Liver (tissue), 9 donors: ENCODE measurements around the gene UBC. TPM values are rescaled to one million over a fixed set of nuclear protein-coding genes. Genes with fewer than 3 reads are reported as not detected.

ENCODE experiments used
- DNase-seq: peaks from one replicate; pipeline ENCODE4 v3.0.0-alpha.2; 2017; ENCODE audit warnings: low spot score
- H3K27ac ChIP-seq, 2 donors: one replicate each; pipeline ENCODE4 v1.7.0; 2013; ENCODE audit warnings: inconsistent platforms in 2 of 2, low read length in 2 of 2, control low read depth in 1 of 2, low read depth in 1 of 2, mild to moderate bottlenecking in 1 of 2
- H3K27me3 ChIP-seq, 4 donors: one replicate each; pipeline versions ENCODE4 v1.6.1 to v1.7.0; 2013; ENCODE audit warnings: low read length in 3 of 4, inconsistent platforms in 1 of 4, mild to moderate bottlenecking in 1 of 4, moderate library complexity in 1 of 4; ENCODE audit not compliant: control insufficient read depth in 4 of 4, insufficient read depth in 4 of 4
- H3K36me3 ChIP-seq, 4 donors: one replicate each; pipeline versions ENCODE4 v1.6.1 to v1.7.0; 2013; ENCODE audit warnings: low read length in 3 of 4, mild to moderate bottlenecking in 3 of 4, low read depth in 1 of 4, moderate library complexity in 1 of 4; ENCODE audit not compliant: control insufficient read depth in 4 of 4, insufficient read depth in 3 of 4
- H3K4me1 ChIP-seq, 4 donors: one replicate each; pipeline versions ENCODE4 v1.6.1 to v1.7.0; 2013; ENCODE audit warnings: low read length in 3 of 4, mild to moderate bottlenecking in 3 of 4, moderate library complexity in 1 of 4; ENCODE audit not compliant: control insufficient read depth in 4 of 4, insufficient read depth in 4 of 4
- H3K4me3 ChIP-seq, 3 donors: one replicate each; pipeline versions ENCODE4 v1.6.1 to v1.7.0; 2013; ENCODE audit warnings: low read length in 3 of 3, control low read depth in 1 of 3, low read depth in 1 of 3, mild to moderate bottlenecking in 1 of 3
- H3K9ac ChIP-seq, 2 donors: one replicate each; pipeline ENCODE4 v1.7.0; 2013; ENCODE audit warnings: low read length in 2 of 2, mild to moderate bottlenecking in 2 of 2, moderate library complexity in 2 of 2, control low read depth in 1 of 2, low read depth in 1 of 2
- H3K9me3 ChIP-seq, 4 donors: one replicate each; pipeline versions ENCODE4 v1.6.1 to v1.7.0; 2013; ENCODE audit warnings: low read length in 3 of 4; ENCODE audit not compliant: control insufficient read depth in 4 of 4
- CTCF ChIP-seq: fragments of 150-350 bp; IDR thresholded peaks from 2 replicates; pipeline ENCODE4 v1.5.1; 2017; ENCODE audit warnings: improper control_type of control experiment, low read depth, low read length; ENCODE audit not compliant: missing input control
- EGR1 ChIP-seq, 2 donors: IDR thresholded peaks; 2 replicates each; pipeline ENCODE4 v1.6.1; 2016 to 2018; ENCODE audit warnings: antibody characterized with exemption in 2 of 2, low read depth in 2 of 2
- FOXA1 ChIP-seq: IDR thresholded peaks from 2 replicates; pipeline ENCODE4 v1.6.1; 2016; ENCODE audit warnings: antibody characterized with exemption
- FOXA2 ChIP-seq: IDR thresholded peaks from 2 replicates; pipeline ENCODE4 v1.6.1; 2016; ENCODE audit warnings: antibody characterized with exemption
- GABPA ChIP-seq, 2 donors: IDR thresholded peaks in 1 of 2; conservative IDR thresholded peaks in 1 of 2; 2 replicates each; pipeline ENCODE4 v1.6.1; 2016; ENCODE audit warnings: antibody characterized with exemption in 2 of 2, mild to moderate bottlenecking in 1 of 2, moderate library complexity in 1 of 2
- HNF4A ChIP-seq, 2 donors: conservative IDR thresholded peaks; 2 replicates each; pipeline ENCODE4 v1.6.1; 2016; ENCODE audit warnings: antibody characterized with exemption in 2 of 2, mild to moderate bottlenecking in 2 of 2
- HNF4G ChIP-seq: IDR thresholded peaks from 2 replicates; pipeline ENCODE4 v1.6.1; 2016; ENCODE audit warnings: antibody characterized with exemption
- JUND ChIP-seq, 2 donors: IDR thresholded peaks; 2 replicates each; pipeline ENCODE4 v1.6.1; 2016; ENCODE audit warnings: antibody characterized with exemption in 2 of 2
- NR2F2 ChIP-seq: IDR thresholded peaks from 2 replicates; pipeline ENCODE4 v1.6.1; 2016; ENCODE audit warnings: antibody characterized with exemption
- REST ChIP-seq: IDR thresholded peaks from 2 replicates; pipeline ENCODE4 v1.6.1; 2016; ENCODE audit warnings: antibody characterized with exemption, mild to moderate bottlenecking
- RXRA ChIP-seq, 2 donors: IDR thresholded peaks; 2 replicates each; pipeline ENCODE4 v1.6.1; 2017 to 2018; ENCODE audit warnings: antibody characterized with exemption in 2 of 2, mild to moderate bottlenecking in 1 of 2
- SP1 ChIP-seq: IDR thresholded peaks from 2 replicates; pipeline ENCODE4 v1.6.1; 2018; ENCODE audit warnings: antibody characterized with exemption, mild to moderate bottlenecking
- TAF1 ChIP-seq: conservative IDR thresholded peaks from 2 replicates; pipeline ENCODE4 v1.6.1; 2016; ENCODE audit warnings: antibody characterized with exemption, mild to moderate bottlenecking
- YY1 ChIP-seq: IDR thresholded peaks from 2 replicates; pipeline ENCODE4 v1.6.1; 2016; ENCODE audit warnings: antibody characterized with exemption, mild to moderate bottlenecking
- WGBS: extraction: QIAGEN DNeasy Blood & Tissue Kit; methylation state at CpG from one replicate; pipeline ENCODE4 v1.1.7; 2013; 5-methylcytosine and 5-hydroxymethylcytosine counted together
- polyA plus RNA-seq, 2 donors: library from polyadenylated mRNA; stranded (reverse) in 1 of 2; unstranded in 1 of 2; fragments of 200-250 nt in 1 of 2; fragments of >200 nt in 1 of 2; fragmentation: Nextera tagmentation in 1 of 2; extraction: Ambion mirVana in 1 of 2; gene quantifications; one replicate each; pipeline versions ENCODE4 v1.2.1 to v1.2.3, GENCODE V29; 2013 to 2015
- total RNA-seq, 2 donors: library from RNA; depleted of rRNA; stranded (reverse); fragments of >200 nt; gene quantifications; one replicate each; pipeline ENCODE4 v1.2.3, GENCODE V29; 2014
- TF ChIP-seq, protein P1 (sequence below): IDR thresholded peaks from 2 replicates; pipeline ENCODE4 v1.6.1; 2016; ENCODE audit warnings: antibody characterized with exemption
- TF ChIP-seq, protein P2 (sequence below): IDR thresholded peaks from 2 replicates; pipeline ENCODE4 v1.6.1; 2016; ENCODE audit warnings: antibody characterized with exemption
- TF ChIP-seq, protein P3 (sequence below): IDR thresholded peaks from 2 replicates; pipeline ENCODE4 v1.6.1; 2016; ENCODE audit warnings: antibody characterized with exemption
- donor health status: healthy.
- donor health status: healthy.
- donor health status: healthy.
- donor health status: healthy.
- donor health status: healthy.

The UBC gene
- total and polyA plus RNA-seq, 4 donors: 385 to 624 (median 468) TPM

DNA sequence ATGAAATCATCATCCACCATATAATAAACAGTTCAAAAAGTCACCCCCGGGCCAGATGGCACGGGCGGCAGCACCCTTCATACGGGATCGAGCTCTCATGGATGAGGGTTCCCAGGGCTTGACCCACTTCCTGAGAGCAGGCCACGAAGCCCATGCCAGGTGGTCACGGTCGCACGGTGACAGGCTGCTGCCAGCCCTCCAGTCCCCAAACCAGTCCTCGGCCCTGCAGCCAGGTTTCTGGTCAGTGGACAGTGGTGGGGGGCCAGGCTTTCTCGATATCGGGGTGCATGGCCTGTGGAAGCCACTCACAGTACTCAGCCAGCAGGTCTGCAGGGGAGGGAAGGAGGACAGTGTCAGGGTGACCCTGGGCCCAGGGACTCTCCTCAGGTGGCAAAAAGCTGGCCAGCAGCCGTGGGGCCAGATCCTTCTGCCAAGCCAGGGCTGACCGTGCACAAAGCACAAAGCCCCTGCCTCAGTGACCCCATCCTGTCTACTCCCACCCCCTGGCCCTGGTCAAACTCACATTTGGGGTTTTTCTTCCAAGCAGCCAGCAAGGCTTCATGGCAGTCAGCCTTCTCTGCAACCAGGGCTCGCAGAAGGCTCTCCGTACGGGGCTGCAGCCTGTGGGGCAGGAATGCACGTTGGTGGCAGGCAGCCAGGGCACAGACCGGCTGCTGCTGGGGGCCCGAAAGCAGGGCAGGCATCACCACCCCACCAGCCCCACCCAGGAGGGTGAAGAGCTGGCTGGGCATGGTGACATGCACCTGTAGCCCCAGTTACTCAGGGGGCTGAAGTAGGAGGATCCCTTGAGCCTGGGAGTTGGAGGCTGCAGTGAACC, 33.3 kb upstream of the UBC start:
- peaks cover 0 to 6% (median 2%) of the 10 kb centered on the region in 4 donors for H3K4me1 ChIP-seq
- no peak overlapping the region for H3K4me3 ChIP-seq
- peaks cover 4 to 35% (median 8%) of the 10 kb centered on the region in 4 donors for H3K36me3 ChIP-seq
- WGBS: 97% methylated on average over 20 of the region's 20 CpGs
- no peaks in the 10 kb centered on the region for H3K27me3 ChIP-seq
- no peak for TF ChIP-seq SP1
- TF ChIP-seq FOXA2: no peak
- TF ChIP-seq GABPA (IDR thresholded peaks at IDR 0.05 in 1 of 2, conservative IDR thresholded peaks at IDR 0.05 in 1 of 2): no peak
- TF ChIP-seq NR2F2: no peak
- TF ChIP-seq, protein P1, sequence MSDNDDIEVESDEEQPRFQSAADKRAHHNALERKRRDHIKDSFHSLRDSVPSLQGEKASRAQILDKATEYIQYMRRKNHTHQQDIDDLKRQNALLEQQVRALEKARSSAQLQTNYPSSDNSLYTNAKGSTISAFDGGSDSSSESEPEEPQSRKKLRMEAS: no peak
- TF ChIP-seq RXRA (IDR thresholded peaks at IDR 0.05): no peak
- no peak for TF ChIP-seq FOXA1
- no peak for TF ChIP-seq REST
- no peak for TF ChIP-seq TAF1
- no peak overlapping the region for H3K27ac ChIP-seq
- H3K9me3 ChIP-seq: no peaks in the 10 kb centered on the region
- H3K9ac ChIP-seq: no peak overlapping the region
- no peak for DNase-seq

DNA sequence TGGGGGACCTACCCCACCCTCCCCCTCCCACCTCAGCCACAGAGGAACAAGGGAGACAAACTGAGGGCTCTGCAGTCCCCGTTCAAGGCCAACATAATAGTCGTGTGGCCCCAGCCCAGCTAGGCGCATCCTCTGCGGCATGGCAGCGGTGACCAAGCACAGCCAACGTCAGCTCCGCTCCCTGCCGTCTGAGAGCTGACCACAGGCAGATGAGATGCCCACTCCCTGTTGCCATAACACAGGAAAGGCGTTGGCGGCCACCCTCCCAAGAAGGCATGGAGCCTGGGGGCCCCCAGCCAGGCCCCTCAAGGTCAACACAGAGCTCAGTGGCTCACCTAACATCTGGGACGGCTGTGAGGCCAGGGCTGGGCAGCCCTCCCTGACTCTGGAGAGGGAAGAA, 32.6 kb upstream of the UBC start:
- Histone ChIP-seq H3K27me3 (no peaks in the 10 kb centered on the region), H3K9ac (no peak overlapping the region), H3K9me3 (no peaks in the 10 kb centered on the region), H3K4me3 (no peak overlapping the region), H3K27ac (no peak overlapping the region), H3K36me3 (peaks cover 0 to 32% (median 7%) of the 10 kb centered on the region in 4 donors), H3K4me1 (peaks cover 0 to 6% (median 2%) of the 10 kb centered on the region in 4 donors)
- WGBS: 96% methylated on average over 11 of the region's 11 CpGs
- DNase-seq: no peak
- TF ChIP-seq YY1: no peak
- TF ChIP-seq EGR1 (IDR thresholded peaks at IDR 0.05; ENCODE audit: low read depth in 2 of 2): no peak
- no peak for TF ChIP-seq HNF4G
- no peak for TF ChIP-seq GABPA (IDR thresholded peaks at IDR 0.05 in 1 of 2, conservative IDR thresholded peaks at IDR 0.05 in 1 of 2)
- no peak for TF ChIP-seq TAF1
- TF ChIP-seq RXRA (IDR thresholded peaks at IDR 0.05): no peak
- TF ChIP-seq, protein P2, sequence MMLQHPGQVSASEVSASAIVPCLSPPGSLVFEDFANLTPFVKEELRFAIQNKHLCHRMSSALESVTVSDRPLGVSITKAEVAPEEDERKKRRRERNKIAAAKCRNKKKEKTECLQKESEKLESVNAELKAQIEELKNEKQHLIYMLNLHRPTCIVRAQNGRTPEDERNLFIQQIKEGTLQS: no peak
- TF ChIP-seq, protein P1: no peak
- no peak for TF ChIP-seq REST
- TF ChIP-seq, protein P3, sequence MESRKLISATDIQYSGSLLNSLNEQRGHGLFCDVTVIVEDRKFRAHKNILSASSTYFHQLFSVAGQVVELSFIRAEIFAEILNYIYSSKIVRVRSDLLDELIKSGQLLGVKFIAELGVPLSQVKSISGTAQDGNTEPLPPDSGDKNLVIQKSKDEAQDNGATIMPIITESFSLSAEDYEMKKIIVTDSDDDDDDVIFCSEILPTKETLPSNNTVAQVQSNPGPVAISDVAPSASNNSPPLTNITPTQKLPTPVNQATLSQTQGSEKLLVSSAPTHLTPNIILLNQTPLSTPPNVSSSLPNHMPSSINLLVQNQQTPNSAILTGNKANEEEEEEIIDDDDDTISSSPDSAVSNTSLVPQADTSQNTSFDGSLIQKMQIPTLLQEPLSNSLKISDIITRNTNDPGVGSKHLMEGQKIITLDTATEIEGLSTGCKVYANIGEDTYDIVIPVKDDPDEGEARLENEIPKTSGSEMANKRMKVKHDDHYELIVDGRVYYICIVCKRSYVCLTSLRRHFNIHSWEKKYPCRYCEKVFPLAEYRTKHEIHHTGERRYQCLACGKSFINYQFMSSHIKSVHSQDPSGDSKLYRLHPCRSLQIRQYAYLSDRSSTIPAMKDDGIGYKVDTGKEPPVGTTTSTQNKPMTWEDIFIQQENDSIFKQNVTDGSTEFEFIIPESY: no peak
- TF ChIP-seq FOXA1: no peak
- no peak for TF ChIP-seq FOXA2
- no peak for TF ChIP-seq HNF4A (conservative IDR thresholded peaks at IDR 0.05)
- TF ChIP-seq CTCF: no peak
- no peak for TF ChIP-seq JUND (IDR thresholded peaks at IDR 0.05)
